DND-41 (cell line): ENCODE data around the gene NEU1.

Source experiments
- ATAC-seq: fragments of 200-7000 bp; cut with Tn5 transposase; 3 replicates; pipeline ENCODE4 v1.9.1; 2021; ENCODE audit warnings: low read depth; ENCODE audit not compliant: insufficient read depth
- DNase-seq: peaks from one replicate; pipeline ENCODE4 v3.0.0-alpha.2; 2020
- H2AFZ ChIP-seq: 2 replicates; pipeline ENCODE4 v1.6.0; 2012; ENCODE audit warnings: low read depth, low read length
- H3K27ac ChIP-seq: 2 replicates; pipeline ENCODE4 v1.5.1; 2012; ENCODE audit warnings: low read length, inconsistent platforms
- H3K27me3 ChIP-seq: fragments of 200-600 bp; sonication (generic); 2 replicates; pipeline ENCODE4 v1.6.0; 2012; ENCODE audit warnings: low read length, mild to moderate bottlenecking, inconsistent platforms; ENCODE audit not compliant: insufficient read depth, poor library complexity
- H3K36me3 ChIP-seq: 2 replicates; pipeline ENCODE4 v1.5.1; 2012; ENCODE audit warnings: low read length, inconsistent platforms; ENCODE audit not compliant: insufficient read depth
- H3K4me1 ChIP-seq: 2 replicates; pipeline ENCODE4 v1.5.1; 2012; ENCODE audit warnings: mild to moderate bottlenecking, low read length; ENCODE audit not compliant: insufficient read depth
- H3K4me2 ChIP-seq: 2 replicates; pipeline ENCODE4 v1.6.0; 2012; ENCODE audit warnings: mild to moderate bottlenecking, moderate library complexity, low read length, inconsistent platforms; ENCODE audit not compliant: insufficient read depth
- H3K4me3 ChIP-seq, 2 experiments: fragments of 200-600 bp in 1 of 2; shearing (Covaris generic) in 1 of 2; 2 replicates each; pipeline ENCODE4 v1.5.1; 2012 to 2016; ENCODE audit warnings: inconsistent platforms in 2 of 2, low read length in 2 of 2, mild to moderate bottlenecking in 2 of 2, low read depth in 1 of 2, moderate library complexity in 1 of 2
- H3K79me2 ChIP-seq: 2 replicates; pipeline ENCODE4 v1.6.0; 2012; ENCODE audit warnings: low read length, inconsistent platforms; ENCODE audit not compliant: insufficient read depth
- H3K9ac ChIP-seq: 2 replicates; pipeline ENCODE4 v1.6.0; 2012; ENCODE audit warnings: low read depth, mild to moderate bottlenecking, inconsistent platforms, low read length, moderate library complexity
- H3K9me3 ChIP-seq: 2 replicates; pipeline ENCODE4 v1.5.1; 2012; ENCODE audit warnings: low read length, moderate library complexity, mild to moderate bottlenecking, inconsistent platforms; ENCODE audit not compliant: insufficient read depth, severe bottlenecking
- H4K20me1 ChIP-seq: 2 replicates; pipeline ENCODE4 v1.6.0; 2012; ENCODE audit warnings: low read length; ENCODE audit not compliant: insufficient read depth
- EZH2 ChIP-seq: IDR thresholded peaks from 3 replicates; pipeline ENCODE4 v1.6.1; 2012; ENCODE audit warnings: borderline replicate concordance, low read depth, mild to moderate bottlenecking, moderate library complexity, low read length, inconsistent platforms; ENCODE audit not compliant: severe bottlenecking
- TF ChIP-seq, protein P1 (sequence below): IDR thresholded peaks from 2 replicates; pipeline ENCODE4 v1.5.1; 2012; ENCODE audit warnings: borderline replicate concordance, low read length, moderate library complexity, mild to moderate bottlenecking; ENCODE audit not compliant: poor library complexity, severe bottlenecking; ENCODE audit errors: extremely low read depth

Gene NEU1

DNA sequence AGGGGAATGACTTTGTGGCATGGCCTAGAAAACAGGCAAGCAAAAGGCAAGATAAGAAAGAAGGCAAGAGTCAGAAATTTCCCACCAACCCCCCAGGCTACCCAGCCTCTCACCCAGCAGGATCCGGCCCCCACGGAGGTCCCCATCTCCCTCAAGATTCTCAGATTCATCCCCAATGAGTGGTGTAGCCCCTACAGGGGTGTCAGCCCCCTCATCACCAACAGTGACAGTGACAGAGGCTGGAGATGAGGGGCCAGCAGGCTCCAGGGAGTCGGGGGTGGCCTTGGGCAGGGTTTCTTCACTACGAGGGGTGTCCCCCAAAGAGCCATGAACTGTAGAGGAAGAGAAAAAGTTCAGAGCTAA is 33.9 kb upstream of the NEU1 start:
- peak overlapping the region; percentile 71; the same call in 1 of the 2 replicates for H2AFZ ChIP-seq
- ATAC-seq: no peak
- no peaks in the 10 kb centered on the region for H3K27me3 ChIP-seq
- H3K4me1 ChIP-seq: peaks cover 42% of the 10 kb centered on the region
- peaks cover 3% of the 10 kb centered on the region; the same call in 1 of the 2 replicates for H4K20me1 ChIP-seq
- peak overlapping the region; percentile 88 for H3K4me2 ChIP-seq
- no peak for TF ChIP-seq EZH2
- TF ChIP-seq, protein P1, sequence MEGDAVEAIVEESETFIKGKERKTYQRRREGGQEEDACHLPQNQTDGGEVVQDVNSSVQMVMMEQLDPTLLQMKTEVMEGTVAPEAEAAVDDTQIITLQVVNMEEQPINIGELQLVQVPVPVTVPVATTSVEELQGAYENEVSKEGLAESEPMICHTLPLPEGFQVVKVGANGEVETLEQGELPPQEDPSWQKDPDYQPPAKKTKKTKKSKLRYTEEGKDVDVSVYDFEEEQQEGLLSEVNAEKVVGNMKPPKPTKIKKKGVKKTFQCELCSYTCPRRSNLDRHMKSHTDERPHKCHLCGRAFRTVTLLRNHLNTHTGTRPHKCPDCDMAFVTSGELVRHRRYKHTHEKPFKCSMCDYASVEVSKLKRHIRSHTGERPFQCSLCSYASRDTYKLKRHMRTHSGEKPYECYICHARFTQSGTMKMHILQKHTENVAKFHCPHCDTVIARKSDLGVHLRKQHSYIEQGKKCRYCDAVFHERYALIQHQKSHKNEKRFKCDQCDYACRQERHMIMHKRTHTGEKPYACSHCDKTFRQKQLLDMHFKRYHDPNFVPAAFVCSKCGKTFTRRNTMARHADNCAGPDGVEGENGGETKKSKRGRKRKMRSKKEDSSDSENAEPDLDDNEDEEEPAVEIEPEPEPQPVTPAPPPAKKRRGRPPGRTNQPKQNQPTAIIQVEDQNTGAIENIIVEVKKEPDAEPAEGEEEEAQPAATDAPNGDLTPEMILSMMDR: no peak
- peak overlapping the region; percentile 70 to 78; a peak in 3 of 4 replicates for H3K4me3 ChIP-seq
- H3K9me3 ChIP-seq: no peaks in the 10 kb centered on the region
- H3K79me2 ChIP-seq: peaks cover 60% of the 10 kb centered on the region
- DNase-seq: no peak
- peaks cover 60% of the 10 kb centered on the region for H3K36me3 ChIP-seq
- peak overlapping the region; percentile 79 for H3K9ac ChIP-seq
- H3K27ac ChIP-seq: peak overlapping the region; percentile 81

DNA sequence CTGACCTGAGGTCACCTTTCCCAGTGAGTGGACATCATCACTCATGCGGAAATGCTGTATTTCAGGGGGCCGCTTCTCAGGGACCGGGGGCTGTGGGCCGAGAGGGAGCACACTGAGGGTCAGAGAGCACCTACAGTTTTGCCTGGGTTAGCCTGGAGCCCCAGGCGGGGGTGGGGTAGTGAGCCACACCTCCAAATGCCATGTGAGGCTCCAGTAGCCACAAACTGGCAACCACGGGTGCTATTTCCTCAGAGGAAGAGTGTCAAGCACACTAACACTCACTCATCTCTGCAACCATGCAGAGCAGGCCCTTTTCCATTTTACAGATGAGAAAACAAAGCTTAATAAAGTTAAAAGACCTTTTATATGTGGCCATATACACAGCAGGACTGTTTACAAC is 30.2 kb upstream of the NEU1 start:
- H3K9ac ChIP-seq: no peak overlapping the region

DNA sequence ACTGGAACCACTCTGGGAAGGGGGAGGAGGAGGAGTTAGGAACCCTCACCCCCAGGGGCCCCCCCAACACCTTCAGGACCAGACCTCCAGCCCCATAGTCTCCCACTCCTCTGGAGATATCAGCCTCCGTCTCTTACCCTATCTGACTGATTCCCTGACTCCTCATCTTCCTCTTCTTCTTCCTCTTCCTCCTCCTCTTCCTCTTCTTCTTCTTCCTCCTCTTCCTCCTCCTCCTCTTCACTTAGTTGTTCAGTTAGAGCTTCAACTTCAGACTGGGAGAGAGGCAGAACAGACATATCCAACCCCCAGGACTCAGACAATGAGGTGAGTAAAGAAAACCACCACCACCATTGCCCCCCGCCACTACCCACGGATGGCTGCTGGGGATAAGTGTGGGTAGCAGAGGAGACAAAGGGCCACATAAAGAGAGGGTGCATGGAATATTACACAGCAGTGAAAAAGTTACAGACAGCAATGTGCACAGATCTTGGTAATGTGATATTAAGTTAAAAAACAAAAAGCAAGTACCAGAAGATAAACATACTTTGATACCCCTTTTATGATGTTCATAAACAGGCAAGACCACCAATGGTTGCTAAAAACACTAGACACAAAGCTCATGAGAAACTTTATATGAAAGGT is 26.8 kb upstream of the NEU1 start:
- Histone ChIP-seq H2AFZ (no peak overlapping the region), H3K4me2 (no peak overlapping the region), H3K36me3 (peaks cover 87% of the 10 kb centered on the region), H3K4me1 (no peaks in the 10 kb centered on the region), H4K20me1 (peaks cover 18% of the 10 kb centered on the region; the same call in 1 of the 2 replicates), H3K9me3 (no peaks in the 10 kb centered on the region), H3K9ac (no peak overlapping the region), H3K27me3 (no peaks in the 10 kb centered on the region), H3K4me3 (no peak overlapping the region), H3K27ac (no peak overlapping the region), H3K79me2 (0 out of 2 replicates have a peak, but pooled peaks cover 4% of the 10 kb centered on the region)
- DNase-seq (no peak), ATAC-seq (no peak)
- TF ChIP-seq EZH2: no peak
- TF ChIP-seq, protein P1: no peak

More for the DNA sequence above, 30.2 kb upstream of the NEU1 start:
- Histone ChIP-seq H3K4me3 (no peak overlapping the region), H4K20me1 (peaks cover 9% of the 10 kb centered on the region; the same call in 1 of the 2 replicates), H3K79me2 (peaks cover 32% of the 10 kb centered on the region), H3K27ac (no peak overlapping the region), H3K4me2 (no peak overlapping the region), H2AFZ (no peak overlapping the region), H3K9me3 (no peaks in the 10 kb centered on the region), H3K4me1 (peaks cover 11% of the 10 kb centered on the region), H3K27me3 (no peaks in the 10 kb centered on the region), H3K36me3 (peaks cover 81% of the 10 kb centered on the region)
- DNase-seq (no peak), ATAC-seq (no peak)
- TF ChIP-seq EZH2: no peak
- TF ChIP-seq, protein P1: no peak
